GM21447 (cell line): ENCODE data around the gene OR2T10.
"Not testable (repeated sequence)": the region's sequence is repeated elsewhere in the genome, so short reads cannot be mapped to it uniquely, and the experiment has no call there.

Experiments
- ATAC-seq: cut with Tn5 transposase; IDR thresholded peaks from one replicate; pipeline ENCODE4 v1.9.1; 2021; ENCODE audit not compliant: unreplicated experiment

The OR2T10 gene, protein sequence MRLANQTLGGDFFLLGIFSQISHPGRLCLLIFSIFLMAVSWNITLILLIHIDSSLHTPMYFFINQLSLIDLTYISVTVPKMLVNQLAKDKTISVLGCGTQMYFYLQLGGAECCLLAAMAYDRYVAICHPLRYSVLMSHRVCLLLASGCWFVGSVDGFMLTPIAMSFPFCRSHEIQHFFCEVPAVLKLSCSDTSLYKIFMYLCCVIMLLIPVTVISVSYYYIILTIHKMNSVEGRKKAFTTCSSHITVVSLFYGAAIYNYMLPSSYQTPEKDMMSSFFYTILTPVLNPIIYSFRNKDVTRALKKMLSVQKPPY

DNA sequence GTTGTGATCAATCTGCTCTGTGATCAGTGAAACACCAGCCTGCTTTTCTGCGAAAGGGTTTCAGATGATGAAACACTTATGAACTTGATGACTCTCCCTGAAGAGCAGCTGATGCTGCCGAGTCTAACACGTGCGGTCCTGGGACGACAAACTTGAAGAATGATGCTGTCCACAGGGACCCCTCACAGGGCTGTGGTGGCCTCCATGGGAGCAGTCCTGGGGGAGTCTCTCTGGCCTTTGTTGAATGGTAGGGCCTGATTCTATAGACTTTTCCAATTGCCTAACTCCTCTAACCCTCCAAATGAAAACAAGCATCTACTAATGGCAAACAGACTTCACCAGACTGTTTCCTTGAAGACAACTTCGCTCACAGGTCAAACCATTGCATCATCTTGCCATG lies at the start of gene OR2T10:
Gene OR2T10, minus strand, starts transcription at position 112 of the 400 bp plus-strand sequence. CDS start 3,932 bp downstream, outside the sequence.
- ATAC-seq: no peak

DNA sequence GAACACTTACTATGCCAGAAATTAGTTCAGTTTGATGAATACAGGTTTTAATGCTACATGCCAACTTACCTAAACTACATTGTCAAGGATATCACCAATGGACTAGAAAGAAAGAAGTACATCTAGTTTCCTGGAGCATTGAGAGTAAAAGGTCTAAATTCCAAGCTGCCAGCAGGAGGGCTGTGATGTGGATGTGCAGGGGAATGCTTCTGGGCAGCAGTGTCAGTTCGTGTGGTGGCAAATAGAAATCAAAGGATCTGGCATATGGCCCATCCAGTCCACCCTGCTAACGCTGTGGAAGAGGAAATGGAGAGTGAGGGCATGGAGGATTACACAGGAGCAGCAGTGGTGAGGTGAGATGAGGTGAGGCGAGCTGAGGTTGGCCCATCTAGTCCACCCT lies 47.7 kb upstream of the OR2T10 start, which contains the start of gene OR2T35:
Gene OR2T35, minus strand, starts transcription at position 101 of the 400 bp plus-strand sequence. CDS start 6,020 bp downstream, outside the sequence.
- ATAC-seq: not testable (repeated sequence)

DNA sequence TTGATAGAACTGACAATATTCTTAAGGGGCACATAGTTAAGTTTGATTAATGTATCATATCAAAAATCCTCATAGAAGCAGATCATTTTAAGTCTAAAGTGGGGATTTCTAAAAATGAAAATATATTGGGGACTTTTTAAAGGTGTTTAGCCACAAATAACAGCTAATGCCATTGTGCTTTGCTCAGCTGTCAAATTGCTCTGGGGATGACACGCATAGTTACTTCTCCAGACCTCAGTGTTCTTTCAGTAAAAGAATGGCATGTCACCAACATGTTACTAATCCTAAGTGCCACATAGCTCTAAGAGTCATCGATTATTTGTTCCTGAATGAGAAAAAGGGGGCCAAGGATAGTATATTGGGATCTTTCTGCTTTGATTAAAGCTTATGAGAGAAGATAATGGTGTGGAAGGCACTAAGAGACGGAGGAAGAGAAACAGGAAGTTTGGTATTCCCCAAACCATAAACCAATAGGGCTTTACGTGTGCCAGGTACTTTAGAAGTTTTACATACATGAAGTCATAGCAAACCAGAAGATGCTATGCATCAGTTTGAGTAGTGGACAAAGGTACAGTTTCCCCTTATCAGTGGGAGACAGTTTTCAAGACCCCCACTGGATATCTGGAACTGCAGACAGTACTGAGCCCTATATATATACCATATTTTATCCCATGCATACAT lies 45.6 kb upstream of the OR2T10 start:
- ATAC-seq: peak; percentile 53

DNA sequence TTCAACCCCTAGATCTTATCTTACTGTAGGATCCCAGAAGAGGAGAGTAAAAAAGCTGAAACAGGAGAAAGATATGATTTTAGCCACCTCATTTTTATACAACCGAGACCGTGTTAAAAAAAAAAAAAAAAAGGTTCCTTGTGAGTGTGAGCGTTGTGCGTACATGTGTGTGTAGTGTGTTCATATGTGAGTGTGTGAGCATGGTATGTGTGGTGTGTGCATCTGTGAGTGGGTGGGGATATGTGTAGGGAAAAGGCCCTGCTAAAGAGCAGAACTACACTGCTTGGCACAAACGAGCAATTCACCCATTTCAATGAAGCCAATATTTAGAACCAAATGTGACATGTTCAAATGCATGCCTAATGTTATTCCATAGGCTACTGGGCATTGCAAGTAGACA lies 44.1 kb upstream of the OR2T10 start:
- peak; percentile 8 for ATAC-seq

DNA sequence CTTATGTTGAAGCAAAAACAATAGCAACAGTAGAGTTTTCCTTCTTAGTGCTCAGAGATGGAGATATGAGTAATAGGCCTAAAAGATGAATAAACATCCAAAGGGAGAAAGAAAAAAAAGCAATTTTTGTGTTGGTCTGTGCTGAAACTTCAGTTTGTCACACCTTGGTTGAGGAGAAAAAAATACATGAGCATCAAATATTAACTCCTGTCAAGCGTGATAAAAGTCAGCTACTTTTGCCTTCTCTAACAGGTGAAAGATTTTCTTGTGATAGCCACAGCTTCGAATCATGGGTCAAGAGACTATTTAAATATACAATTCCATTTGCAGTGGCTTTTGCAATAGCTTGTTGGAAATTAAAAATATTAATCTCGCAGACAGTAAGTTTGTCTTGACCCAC lies 43.4 kb upstream of the OR2T10 start:
- ATAC-seq: peak; percentile 43

DNA sequence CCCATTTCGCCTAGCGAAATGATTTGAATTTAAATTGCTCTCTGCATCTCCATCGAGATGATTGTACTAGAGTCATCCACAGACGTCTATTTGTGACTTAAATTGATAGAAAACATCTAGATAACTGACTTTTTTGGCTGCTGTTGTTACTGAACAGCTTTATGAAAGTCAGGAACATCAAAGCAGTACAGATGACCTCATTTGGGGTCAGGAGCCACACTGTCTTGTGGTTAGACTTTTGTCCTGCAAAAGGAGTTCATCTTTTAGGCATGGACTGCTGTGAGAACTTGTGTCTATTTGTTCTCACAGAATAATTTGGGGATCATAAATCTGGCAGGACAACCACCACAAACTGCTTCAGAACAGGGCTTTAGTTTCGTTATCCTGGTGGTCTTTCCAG lies 42.2 kb upstream of the OR2T10 start:
- peak; percentile 24 for ATAC-seq

DNA sequence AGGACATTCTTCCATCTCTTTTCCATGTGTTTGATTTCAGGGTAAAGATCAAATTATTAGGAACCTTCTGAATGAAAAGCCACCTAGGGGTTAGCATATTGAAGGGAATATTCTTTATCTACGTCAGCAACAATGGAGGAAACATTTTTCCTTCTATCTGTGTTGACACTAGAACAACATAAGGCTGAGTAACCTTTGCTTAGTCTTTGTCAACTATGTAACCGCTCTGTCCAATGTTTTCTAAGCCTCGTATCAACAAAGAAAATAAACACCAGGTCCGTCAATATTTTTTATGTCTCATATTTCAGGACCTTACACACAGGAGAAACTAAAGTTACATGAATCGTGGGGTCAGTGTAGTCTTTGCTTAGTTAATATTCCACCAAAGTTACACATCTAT lies 39.1 kb upstream of the OR2T10 start:
- ATAC-seq: not testable (repeated sequence)

DNA sequence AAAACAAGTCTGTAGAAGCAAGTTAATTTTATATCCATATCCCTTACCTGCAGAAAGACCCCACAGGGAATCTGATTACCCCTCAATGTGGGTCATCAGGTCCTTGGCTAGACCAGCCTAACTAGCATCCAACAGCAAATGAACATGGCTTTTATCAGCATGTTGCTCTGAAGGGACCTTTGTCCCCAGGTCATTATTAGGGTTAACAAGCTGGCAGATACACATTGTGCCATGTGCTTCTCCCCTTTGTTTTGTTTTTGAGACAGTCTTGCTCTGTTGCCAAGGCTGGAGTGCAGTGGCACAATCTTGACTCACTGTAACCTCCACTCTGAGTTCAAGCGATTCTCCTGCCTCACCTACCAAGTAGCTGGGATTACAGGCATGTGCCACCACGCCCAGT lies 37.5 kb upstream of the OR2T10 start, which contains the start of gene OR2T11:
Gene OR2T11, minus strand, starts transcription at position 101 of the 400 bp plus-strand sequence. CDS start 7,963 bp downstream, outside the sequence.
- ATAC-seq: not testable (repeated sequence)

DNA sequence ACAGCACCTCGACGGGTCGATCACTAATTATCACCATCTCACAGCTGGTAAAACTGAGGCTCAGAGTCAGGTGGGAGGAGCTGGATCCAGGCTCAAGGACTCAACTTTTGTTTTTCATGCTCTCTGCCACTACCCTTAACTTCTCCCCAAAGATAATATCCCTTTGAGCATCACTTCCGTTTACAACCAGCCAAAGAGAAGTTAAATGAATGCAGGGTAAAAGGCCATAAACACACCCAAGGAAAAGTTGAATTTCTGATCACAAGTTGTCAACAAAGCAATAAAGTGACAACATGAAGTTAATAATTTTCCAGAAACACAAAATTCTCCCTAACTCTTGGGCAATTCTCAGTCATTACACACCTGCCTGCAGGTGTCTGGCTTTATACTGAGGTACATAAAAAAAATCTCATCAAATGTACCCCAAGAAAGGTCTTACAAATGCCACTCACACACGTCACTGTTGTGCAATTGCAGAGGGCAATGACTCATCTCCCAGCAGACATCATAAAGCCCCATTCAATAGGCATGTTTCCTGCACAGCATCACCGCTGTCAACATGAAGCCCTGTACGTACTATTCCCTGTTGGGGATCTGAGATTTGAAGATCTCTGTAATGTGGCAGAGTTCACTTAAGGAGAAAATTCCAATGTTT lies 34.0 kb upstream of the OR2T10 start:
- no peak for ATAC-seq

DNA sequence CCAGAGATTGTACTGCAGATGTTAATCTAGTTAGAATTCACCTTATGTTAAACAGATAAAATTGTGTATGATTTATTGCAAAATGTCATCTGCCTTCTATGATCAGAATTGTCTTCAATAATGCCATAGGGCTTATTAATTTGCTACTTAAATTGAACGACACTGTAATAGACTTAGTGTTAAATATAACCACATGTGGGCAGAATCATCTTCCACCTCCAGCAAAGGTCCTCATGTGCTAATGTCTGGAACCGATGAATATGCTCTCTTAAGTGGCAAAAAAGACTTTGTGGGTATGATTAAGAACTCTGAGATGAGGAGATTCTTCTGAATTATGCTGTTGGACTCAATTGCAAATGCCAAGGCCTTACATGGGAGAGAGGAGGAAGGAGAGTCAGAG lies 33.1 kb upstream of the OR2T10 start:
- no peak for ATAC-seq

DNA sequence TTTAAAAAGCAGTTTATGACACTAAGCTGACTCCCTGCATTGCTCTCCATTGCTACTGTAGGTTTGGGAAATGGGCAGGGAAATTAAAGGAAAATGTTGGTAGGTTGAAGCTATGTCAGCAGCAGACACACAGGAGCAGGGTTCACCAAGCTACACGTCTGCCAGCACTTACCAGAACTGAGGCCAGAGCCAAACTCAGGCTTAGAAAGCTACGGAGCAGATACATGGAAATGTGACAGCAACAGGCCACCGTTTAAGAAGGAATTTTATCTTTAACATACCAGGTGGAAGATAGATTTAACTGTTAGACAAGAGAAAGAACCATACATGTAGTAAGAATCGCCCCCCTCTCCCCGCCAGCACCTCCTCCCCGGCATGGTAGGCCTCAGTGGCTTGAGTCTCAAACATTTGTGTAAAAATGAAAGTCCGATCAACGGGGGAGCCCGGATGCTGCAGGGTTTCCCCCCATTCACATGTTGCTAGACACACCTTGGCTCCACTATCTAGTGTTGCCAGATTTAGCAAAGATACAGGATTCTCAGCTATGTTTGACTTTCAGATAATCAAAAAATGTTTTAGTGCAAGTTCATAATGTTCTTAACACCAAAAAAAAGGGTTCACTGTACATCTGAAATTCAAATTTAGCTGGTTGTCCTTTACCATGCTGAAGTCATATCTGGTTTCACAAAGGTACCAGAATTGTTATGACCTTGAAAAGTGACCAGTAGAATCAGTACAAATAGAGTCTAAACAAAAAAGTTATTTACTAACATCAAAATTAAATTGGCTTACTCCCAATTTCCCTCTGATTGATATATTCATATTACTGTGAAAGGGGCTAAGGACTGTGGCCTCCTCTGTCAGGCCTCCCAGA lies 30.7 kb upstream of the OR2T10 start:
- ATAC-seq: peak; percentile 91

DNA sequence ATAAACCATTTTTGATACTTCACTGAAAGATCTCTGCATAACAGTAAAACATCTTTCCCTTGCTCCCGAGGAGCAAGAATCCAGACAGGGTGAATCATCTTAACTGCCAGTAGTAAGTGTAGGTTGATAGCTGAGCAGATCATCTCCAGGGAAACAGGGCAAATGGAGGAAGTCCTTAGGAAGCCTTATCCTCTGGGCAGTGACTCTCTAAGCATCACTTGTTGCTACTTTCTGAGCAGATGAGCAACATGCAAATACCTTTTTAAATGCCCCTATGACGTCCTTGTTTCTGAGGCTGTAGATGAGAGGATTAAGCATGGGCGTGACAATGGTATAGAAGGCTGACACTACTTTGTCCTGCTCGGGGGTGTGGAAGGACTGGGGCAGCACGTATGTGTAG lies 28.5 kb upstream of the OR2T10 start:
- no peak for ATAC-seq

DNA sequence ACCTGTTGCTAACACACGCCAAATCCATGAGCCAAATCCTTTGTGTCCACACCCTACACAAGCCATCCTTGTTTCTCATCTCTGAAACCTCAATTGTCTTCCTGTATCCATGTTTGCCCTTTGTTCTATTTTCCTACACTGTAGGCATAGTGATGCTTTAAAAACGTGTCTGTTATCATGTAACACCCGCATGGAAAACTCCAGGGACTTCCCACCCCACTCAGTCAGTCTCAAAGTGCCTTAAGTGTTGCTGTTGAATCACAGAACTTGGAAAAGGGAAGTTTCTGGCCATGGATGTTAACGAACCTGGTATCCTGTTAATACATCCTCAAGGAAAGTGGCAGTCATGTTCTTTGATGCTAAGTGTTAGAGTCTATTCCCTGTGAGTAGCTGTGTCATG lies 27.7 kb upstream of the OR2T10 start:
- no peak for ATAC-seq

DNA sequence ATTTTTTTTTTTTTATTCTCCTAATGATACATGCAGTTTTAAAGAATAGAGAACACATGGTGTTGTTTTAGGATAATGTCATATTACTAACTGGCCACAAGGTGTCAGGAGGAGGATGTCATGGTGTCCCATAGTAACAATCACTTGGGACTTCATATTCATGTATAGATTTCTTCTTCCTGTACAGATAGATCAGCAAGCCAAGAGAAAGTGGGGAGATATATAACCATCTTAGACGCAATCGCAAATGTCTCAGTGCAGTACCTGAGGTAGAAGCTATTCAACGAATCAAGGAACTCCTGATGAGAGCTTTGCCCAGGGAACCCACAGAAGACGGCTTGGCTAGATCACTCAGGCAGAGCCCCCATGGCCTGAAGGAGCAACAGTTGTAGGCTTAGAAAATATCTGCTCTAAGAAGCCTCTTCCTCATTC lies 25.1 kb upstream of the OR2T10 start:
- ATAC-seq: peak; percentile 89

DNA sequence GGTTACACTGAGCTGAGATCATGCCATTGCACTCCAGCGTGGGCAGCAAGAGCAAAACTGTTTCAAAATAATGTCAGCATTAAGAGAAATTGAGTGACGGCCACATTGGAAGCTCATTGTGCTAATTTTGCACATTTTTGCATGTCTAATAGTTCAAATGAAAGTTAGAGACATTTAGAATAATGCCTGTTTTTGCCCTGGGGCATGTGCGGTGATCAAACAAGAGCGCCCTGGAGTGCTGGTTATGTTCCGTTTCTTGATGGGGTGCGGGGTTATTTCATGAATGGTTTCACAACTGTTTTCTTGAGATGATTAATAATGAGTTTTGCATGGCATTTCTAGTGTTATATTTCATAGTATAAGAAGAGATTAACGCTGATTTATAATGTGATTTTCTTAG lies 24.3 kb upstream of the OR2T10 start:
- ATAC-seq: no peak

DNA sequence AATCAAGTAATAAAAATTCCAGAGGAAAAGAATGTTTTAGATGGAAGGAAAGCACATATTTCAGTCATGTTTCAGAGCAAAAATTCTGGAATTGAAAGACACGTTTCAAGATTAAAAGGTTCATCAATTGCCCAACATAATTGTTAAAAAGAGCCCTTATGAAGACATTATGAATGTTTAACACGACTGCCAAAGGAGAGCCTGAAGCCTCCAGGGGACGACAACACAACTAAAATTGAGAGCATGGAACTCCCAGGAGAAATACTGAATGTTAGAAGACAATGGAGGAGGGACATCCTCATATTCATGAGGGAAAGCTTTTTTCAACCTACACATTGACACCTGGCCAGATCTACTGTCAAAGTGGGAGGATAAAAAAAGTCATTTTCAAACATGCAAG lies 21.4 kb upstream of the OR2T10 start:
- no peak for ATAC-seq

DNA sequence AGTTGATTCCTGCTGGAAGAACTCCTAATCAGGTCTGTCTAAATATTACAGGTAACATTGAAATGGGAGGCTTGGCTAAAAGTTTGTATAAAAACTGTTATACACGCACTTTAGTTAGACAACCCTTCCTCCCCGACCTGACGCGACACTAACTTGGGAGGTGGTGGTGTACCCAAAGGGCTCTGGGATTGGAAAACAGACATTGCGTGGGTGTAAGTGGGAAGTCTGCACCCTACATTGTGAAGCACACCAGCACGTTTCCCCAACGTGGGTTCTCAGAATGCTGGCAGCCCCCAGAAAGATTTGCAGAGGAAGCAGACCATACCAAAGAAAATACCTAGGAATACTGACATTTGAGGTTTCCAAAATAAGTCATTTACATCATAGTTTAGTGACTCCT lies 20.6 kb upstream of the OR2T10 start:
- ATAC-seq: no peak

DNA sequence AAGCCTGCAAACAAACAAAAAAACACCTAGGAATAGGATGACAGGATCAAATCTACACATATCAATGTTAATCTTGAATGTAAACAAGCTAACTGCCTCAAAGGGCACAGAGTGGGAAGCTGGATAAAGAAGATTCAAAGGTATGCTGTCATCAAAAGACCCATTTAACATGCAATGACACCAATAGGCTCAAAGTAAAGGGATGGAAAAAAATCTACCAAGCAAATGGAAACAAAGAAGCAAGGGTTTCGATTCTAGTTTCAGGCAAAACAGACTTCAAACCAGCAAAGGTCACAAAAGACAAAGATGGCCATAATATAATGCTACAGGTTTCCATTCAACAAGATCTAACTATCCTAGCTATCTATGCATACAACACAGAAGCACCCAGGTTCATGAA lies 16.2 kb upstream of the OR2T10 start:
- ATAC-seq: peak; percentile 55

DNA sequence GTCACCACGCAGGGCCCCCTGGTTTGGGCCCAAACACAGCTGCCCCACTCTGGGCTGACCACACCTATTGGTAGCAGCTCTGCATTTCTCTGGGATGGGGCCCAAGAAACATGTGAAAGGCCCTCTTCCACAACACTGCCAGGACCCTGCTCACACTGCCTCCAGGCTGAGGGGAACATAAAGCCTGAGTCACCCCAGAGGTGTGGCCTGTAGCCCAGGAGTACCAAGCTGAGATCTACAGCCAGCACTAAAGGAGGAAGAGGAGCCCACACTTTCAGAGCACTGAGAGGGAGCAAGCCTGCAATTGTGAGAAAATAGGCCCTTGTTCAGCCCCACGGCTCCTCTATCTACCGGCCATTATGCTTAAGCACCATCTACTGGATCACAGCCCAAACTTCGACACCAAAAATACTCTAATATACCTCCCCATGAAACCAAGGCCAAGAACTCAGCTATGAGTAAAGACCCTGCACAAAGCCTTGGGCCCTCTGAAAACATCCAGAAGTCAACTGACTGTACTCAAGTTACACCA lies 14.4 kb upstream of the OR2T10 start:
- ATAC-seq: no peak

DNA sequence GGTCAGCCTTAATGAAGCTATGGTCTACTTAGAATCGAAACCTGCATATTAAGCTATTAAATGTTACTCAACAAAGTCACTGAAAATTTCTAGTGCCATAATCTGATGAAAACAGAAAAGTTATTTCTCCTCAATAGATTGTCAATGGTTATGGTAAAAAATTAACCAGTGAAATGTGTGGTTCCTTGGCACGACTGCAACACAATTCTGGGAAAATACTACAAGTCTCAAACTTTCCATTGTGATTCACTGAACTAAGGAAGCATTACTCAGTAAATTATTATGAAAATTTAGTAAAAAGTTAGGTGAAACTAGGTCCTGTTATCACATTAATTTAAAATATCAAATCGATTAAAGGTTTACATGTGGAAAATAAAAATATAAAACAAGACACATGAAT lies 12.8 kb upstream of the OR2T10 start:
- ATAC-seq: no peak

DNA sequence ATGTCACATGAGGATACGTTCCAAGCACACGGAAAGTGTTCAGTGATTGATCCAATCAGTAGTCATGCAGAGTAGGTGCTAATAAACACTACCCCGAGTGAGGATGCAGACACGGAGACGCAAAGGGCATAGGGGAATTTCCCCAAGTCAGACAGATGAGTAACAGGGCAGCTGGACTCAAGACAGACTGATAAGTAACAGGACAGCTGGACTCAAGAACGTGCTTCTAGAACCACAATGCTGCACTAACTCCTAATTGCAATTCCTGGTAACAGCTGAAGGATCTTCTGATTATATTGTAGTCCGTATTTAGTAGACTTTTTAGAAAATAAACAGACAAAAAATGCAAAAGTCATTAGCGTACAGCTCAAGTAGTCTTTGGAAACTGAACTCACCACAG lies 1.9 kb upstream of the OR2T10 start:
- ATAC-seq: no peak
